Sigmoid colon (tissue), 4 donors: ENCODE data around the gene USP9X.

Source experiments
- EP300 ChIP-seq, 4 donors: sonication (generic); formaldehyde crosslinking; IDR thresholded peaks; one replicate each; pipeline ENCODE4 v1.6.1; 2017; ENCODE audit warnings: antibody characterized with exemption in 4 of 4
- POLR2A ChIP-seq, 2 donors: fragments of 450-650 bp; IDR thresholded peaks; one replicate each; pipeline ENCODE4 v1.6.1; 2016; ENCODE audit warnings: antibody characterized with exemption in 2 of 2, mild to moderate bottlenecking in 2 of 2, moderate library complexity in 2 of 2
- POLR2AphosphoS5 ChIP-seq, 4 donors: sonication (generic); formaldehyde crosslinking; IDR thresholded peaks; one replicate each; pipeline ENCODE4 v1.6.1; 2017; ENCODE audit warnings: antibody characterized with exemption in 4 of 4
- TF ChIP-seq, protein P1 (sequence below), 4 experiments: fragments of 450-650 bp in 3 of 4; fragments of 200-600 bp in 1 of 4; IDR thresholded peaks; one replicate each; pipeline ENCODE4 v1.5.1; 2016 to 2019; ENCODE audit warnings: antibody characterized with exemption in 4 of 4, mild to moderate bottlenecking in 3 of 4, moderate library complexity in 2 of 4

DNA sequence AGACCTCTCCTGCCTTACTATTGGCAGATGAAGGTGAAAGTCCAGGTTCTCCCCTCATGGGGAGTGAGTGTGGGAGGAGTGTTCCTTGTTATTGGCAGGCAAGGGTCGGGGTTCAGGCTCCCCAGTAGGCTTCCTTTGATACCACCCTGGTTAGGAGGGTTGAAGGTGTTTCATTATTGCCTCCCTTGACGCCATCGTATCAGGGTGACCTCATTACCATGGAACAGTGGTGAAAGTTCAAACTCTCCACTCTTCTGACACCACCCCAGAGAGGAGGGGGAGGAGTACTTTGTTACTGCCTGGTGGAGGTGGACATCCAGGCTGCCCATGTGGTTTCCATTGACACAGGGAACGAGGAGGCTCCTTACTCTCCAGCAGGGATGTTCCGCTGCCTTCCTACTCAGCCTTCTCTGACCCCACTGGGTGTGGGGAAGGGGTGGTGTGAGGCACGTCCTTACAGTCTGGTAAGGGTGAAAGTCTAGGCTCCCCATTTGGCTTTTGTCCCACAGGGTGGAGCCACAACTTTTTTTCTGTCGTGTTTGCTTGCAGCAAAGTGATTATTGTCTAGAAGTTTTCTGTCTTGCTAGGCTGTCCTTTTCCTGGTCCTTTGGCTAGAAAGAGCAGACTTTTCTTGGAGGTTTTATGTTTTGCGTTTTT, 37.2 kb upstream of the USP9X start:
- TF ChIP-seq, protein P1, sequence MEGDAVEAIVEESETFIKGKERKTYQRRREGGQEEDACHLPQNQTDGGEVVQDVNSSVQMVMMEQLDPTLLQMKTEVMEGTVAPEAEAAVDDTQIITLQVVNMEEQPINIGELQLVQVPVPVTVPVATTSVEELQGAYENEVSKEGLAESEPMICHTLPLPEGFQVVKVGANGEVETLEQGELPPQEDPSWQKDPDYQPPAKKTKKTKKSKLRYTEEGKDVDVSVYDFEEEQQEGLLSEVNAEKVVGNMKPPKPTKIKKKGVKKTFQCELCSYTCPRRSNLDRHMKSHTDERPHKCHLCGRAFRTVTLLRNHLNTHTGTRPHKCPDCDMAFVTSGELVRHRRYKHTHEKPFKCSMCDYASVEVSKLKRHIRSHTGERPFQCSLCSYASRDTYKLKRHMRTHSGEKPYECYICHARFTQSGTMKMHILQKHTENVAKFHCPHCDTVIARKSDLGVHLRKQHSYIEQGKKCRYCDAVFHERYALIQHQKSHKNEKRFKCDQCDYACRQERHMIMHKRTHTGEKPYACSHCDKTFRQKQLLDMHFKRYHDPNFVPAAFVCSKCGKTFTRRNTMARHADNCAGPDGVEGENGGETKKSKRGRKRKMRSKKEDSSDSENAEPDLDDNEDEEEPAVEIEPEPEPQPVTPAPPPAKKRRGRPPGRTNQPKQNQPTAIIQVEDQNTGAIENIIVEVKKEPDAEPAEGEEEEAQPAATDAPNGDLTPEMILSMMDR (IDR thresholded peaks at IDR 0.05), result no peak
- TF ChIP-seq POLR2A (IDR thresholded peaks at IDR 0.05), result no peak
- no peak for TF ChIP-seq POLR2AphosphoS5 (IDR thresholded peaks at IDR 0.05)
- no peak for TF ChIP-seq EP300 (IDR thresholded peaks at IDR 0.05)
